Measurements from ENCODE around the gene TENM4.

Gene TENM4

GRCh38 chr11:79060081-79060953 lies 380.5 kb downstream of the TENM4 start:
- Histone ChIP-seq H3K27ac (ENCODE audit: low read length) (no peak overlapping the region), H3K4me1 (ENCODE audit: control insufficient read depth in 1 of 2, insufficient read depth in 2 of 2, low read length in 2 of 2) (no peaks in the 10 kb centered on the region), H3K4me3 (ENCODE audit: low read depth in 1 of 2, low read length in 2 of 2) (no peak overlapping the region), H3K9me3 (ENCODE audit: control insufficient read depth in 1 of 2, low read length in 2 of 2) (no peaks in the 10 kb centered on the region), H3K27me3 (ENCODE audit: low read depth, low read length) (no peaks in the 10 kb centered on the region), H3K36me3 (ENCODE audit: control insufficient read depth in 1 of 2, insufficient read depth in 2 of 2, low read length in 2 of 2) (no peaks in the 10 kb centered on the region)

GRCh38 chr11:79059141-79059540 lies 381.7 kb downstream of the TENM4 start:
- no peak overlapping the region for H3K27ac ChIP-seq (ENCODE audit: low read length)
- H3K27me3 ChIP-seq (ENCODE audit: low read depth, low read length) = no peaks in the 10 kb centered on the region
- no peak overlapping the region for H3K4me3 ChIP-seq (ENCODE audit: low read depth in 1 of 2, low read length in 2 of 2)
- H3K36me3 ChIP-seq (ENCODE audit: control insufficient read depth in 1 of 2, insufficient read depth in 2 of 2, low read length in 2 of 2) = no peaks in the 10 kb centered on the region
- no peaks in the 10 kb centered on the region for H3K9me3 ChIP-seq (ENCODE audit: control insufficient read depth in 1 of 2, low read length in 2 of 2)
- H3K4me1 ChIP-seq (ENCODE audit: control insufficient read depth in 1 of 2, insufficient read depth in 2 of 2, low read length in 2 of 2) = no peaks in the 10 kb centered on the region

GRCh38 chr11:79055856-79056631 lies 384.8 kb downstream of the TENM4 start:
- Histone ChIP-seq H3K4me1 (ENCODE audit: control insufficient read depth in 1 of 2, insufficient read depth in 2 of 2, low read length in 2 of 2) (no peaks in the 10 kb centered on the region), H3K9me3 (ENCODE audit: control insufficient read depth in 1 of 2, low read length in 2 of 2) (no peaks in the 10 kb centered on the region), H3K36me3 (ENCODE audit: control insufficient read depth in 1 of 2, insufficient read depth in 2 of 2, low read length in 2 of 2) (no peaks in the 10 kb centered on the region), H3K4me3 (ENCODE audit: low read depth in 1 of 2, low read length in 2 of 2) (no peak overlapping the region), H3K27me3 (ENCODE audit: low read depth, low read length) (no peaks in the 10 kb centered on the region), H3K27ac (ENCODE audit: low read length) (no peak overlapping the region)

- Histone ChIP-seq H3K27ac (ENCODE audit: low read length) (no peak overlapping the region), H3K36me3 (ENCODE audit: control insufficient read depth in 1 of 2, insufficient read depth in 2 of 2, low read length in 2 of 2) (no peaks in the 10 kb centered on the region), H3K4me3 (ENCODE audit: low read depth in 1 of 2, low read length in 2 of 2) (no peak overlapping the region), H3K4me1 (ENCODE audit: control insufficient read depth in 1 of 2, insufficient read depth in 2 of 2, low read length in 2 of 2) (no peaks in the 10 kb centered on the region), H3K27me3 (ENCODE audit: low read depth, low read length) (no peaks in the 10 kb centered on the region), H3K9me3 (ENCODE audit: control insufficient read depth in 1 of 2, low read length in 2 of 2) (no peaks in the 10 kb centered on the region)
These were observed 386.2 kb downstream of the TENM4 start for GRCh38 chr11:79054636-79055035.

DNA sequence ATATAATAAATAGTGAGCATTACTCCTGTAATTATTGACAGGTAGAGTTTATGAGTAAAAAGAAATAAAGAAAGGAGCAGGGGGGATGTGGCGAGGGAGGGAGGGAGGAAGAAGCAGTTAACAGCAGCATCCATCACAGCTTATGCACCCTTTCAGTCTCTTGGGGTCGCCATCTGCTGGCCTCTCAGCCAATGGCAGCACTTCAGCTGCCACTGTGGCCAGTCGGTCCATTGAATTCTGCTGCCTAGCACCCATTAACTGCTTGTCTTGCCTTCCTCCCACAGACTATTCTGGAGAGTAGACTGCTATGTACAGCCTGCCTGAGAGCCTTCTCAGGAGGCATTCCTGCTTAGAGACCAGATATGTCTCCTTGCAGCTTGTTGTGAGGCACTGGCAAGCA lies 388.3 kb downstream of the TENM4 start:
- Histone ChIP-seq H3K36me3 (ENCODE audit: control insufficient read depth in 1 of 2, insufficient read depth in 2 of 2, low read length in 2 of 2) (no peaks in the 10 kb centered on the region), H3K9me3 (ENCODE audit: control insufficient read depth in 1 of 2, low read length in 2 of 2) (no peaks in the 10 kb centered on the region), H3K27me3 (ENCODE audit: low read depth, low read length) (no peaks in the 10 kb centered on the region), H3K4me3 (ENCODE audit: low read depth in 1 of 2, low read length in 2 of 2) (no peak overlapping the region), H3K4me1 (ENCODE audit: control insufficient read depth in 1 of 2, insufficient read depth in 2 of 2, low read length in 2 of 2) (no peaks in the 10 kb centered on the region), H3K27ac (ENCODE audit: low read length) (no peak overlapping the region)

DNA sequence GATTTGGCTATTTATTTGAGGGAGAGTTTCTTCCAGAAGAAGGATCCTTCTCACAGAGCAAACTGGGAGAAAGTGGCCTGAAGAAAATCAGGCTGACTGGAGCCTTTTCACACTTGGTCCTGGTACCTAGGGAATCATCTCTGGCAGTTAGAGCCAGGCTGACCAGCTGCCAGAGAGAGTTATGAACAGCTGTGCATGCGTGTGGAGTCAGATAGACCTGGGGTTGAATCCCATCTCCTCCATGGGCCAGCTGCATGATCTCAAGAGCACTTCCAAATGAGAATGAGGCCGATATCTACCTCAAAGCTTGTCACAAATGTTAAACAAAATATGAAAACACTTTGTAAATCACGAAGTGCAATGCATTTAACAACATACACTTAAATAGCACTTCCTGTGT lies 390.0 kb downstream of the TENM4 start:
- Histone ChIP-seq H3K4me3 (ENCODE audit: low read depth in 1 of 2, low read length in 2 of 2) (no peak overlapping the region), H3K4me1 (ENCODE audit: control insufficient read depth in 1 of 2, insufficient read depth in 2 of 2, low read length in 2 of 2) (no peaks in the 10 kb centered on the region), H3K27me3 (ENCODE audit: low read depth, low read length) (no peaks in the 10 kb centered on the region), H3K36me3 (ENCODE audit: control insufficient read depth in 1 of 2, insufficient read depth in 2 of 2, low read length in 2 of 2) (no peaks in the 10 kb centered on the region), H3K27ac (ENCODE audit: low read length) (no peak overlapping the region), H3K9me3 (ENCODE audit: control insufficient read depth in 1 of 2, low read length in 2 of 2) (no peaks in the 10 kb centered on the region)

GRCh38 chr11:79049741-79050179 lies 391.1 kb downstream of the TENM4 start:
- H3K4me3 ChIP-seq (ENCODE audit: low read depth in 1 of 2, low read length in 2 of 2) = no peak overlapping the region
- H3K27ac ChIP-seq (ENCODE audit: low read length) = no peak overlapping the region
- no peaks in the 10 kb centered on the region for H3K27me3 ChIP-seq (ENCODE audit: low read depth, low read length)
- no peaks in the 10 kb centered on the region for H3K36me3 ChIP-seq (ENCODE audit: control insufficient read depth in 1 of 2, insufficient read depth in 2 of 2, low read length in 2 of 2)
- H3K9me3 ChIP-seq (ENCODE audit: control insufficient read depth in 1 of 2, low read length in 2 of 2) = no peaks in the 10 kb centered on the region
- no peaks in the 10 kb centered on the region for H3K4me1 ChIP-seq (ENCODE audit: control insufficient read depth in 1 of 2, insufficient read depth in 2 of 2, low read length in 2 of 2)

DNA sequence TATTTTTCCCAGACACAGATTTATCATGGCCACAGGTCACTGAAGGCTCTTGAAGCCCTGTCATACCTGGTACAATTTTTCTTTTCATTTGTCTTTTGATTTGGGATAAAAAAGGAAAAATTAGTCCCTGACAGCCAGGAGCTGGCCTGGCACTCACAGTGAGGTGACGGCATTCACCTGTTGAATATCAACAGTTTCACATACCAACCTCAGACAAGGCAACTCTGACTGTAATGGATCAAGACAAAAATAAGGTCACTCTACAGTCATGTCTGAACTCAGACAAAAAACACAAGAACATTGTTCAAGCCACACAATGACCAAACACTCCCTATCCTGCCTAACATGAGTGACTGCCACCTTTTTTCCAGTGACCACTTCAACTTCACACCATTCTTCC lies 392.9 kb downstream of the TENM4 start:
- Histone ChIP-seq H3K36me3 (ENCODE audit: control insufficient read depth in 1 of 2, insufficient read depth in 2 of 2, low read length in 2 of 2) (no peaks in the 10 kb centered on the region), H3K4me1 (ENCODE audit: control insufficient read depth in 1 of 2, insufficient read depth in 2 of 2, low read length in 2 of 2) (no peaks in the 10 kb centered on the region), H3K27ac (ENCODE audit: low read length) (no peak overlapping the region), H3K9me3 (ENCODE audit: control insufficient read depth in 1 of 2, low read length in 2 of 2) (no peaks in the 10 kb centered on the region), H3K27me3 (ENCODE audit: low read depth, low read length) (no peaks in the 10 kb centered on the region), H3K4me3 (ENCODE audit: low read depth in 1 of 2, low read length in 2 of 2) (no peak overlapping the region)

DNA sequence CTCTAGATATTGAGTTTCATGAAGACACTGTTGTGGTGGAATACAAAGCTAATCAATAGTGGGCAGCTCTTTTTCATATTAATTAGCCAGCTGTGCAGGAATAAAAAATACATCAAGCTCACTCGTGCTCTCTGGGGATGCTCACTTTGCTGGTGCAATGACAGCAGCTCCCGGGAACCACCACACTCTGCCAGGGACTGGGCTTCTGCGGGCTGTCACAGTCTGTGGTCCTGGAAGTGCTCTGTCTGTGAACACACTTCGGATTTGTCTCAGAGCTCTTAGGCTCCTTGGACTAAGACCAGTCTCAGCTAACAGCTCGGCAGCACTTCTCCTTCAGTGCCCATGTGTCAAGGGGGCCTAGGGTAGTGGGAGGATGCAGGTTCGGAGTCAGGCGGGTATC lies 393.5 kb downstream of the TENM4 start:
- no peak overlapping the region for H3K4me3 ChIP-seq (ENCODE audit: low read depth in 1 of 2, low read length in 2 of 2)
- H3K27me3 ChIP-seq (ENCODE audit: low read depth, low read length) = no peaks in the 10 kb centered on the region
- no peak overlapping the region for H3K27ac ChIP-seq (ENCODE audit: low read length)
- H3K36me3 ChIP-seq (ENCODE audit: control insufficient read depth in 1 of 2, insufficient read depth in 2 of 2, low read length in 2 of 2) = no peaks in the 10 kb centered on the region
- no peaks in the 10 kb centered on the region for H3K4me1 ChIP-seq (ENCODE audit: control insufficient read depth in 1 of 2, insufficient read depth in 2 of 2, low read length in 2 of 2)
- no peaks in the 10 kb centered on the region for H3K9me3 ChIP-seq (ENCODE audit: control insufficient read depth in 1 of 2, low read length in 2 of 2)

- Histone ChIP-seq H3K27ac (ENCODE audit: low read length) (no peak overlapping the region), H3K4me3 (ENCODE audit: low read depth in 1 of 2, low read length in 2 of 2) (no peak overlapping the region), H3K27me3 (ENCODE audit: low read depth, low read length) (no peaks in the 10 kb centered on the region), H3K4me1 (ENCODE audit: control insufficient read depth in 1 of 2, insufficient read depth in 2 of 2, low read length in 2 of 2) (no peaks in the 10 kb centered on the region), H3K36me3 (ENCODE audit: control insufficient read depth in 1 of 2, insufficient read depth in 2 of 2, low read length in 2 of 2) (no peaks in the 10 kb centered on the region), H3K9me3 (ENCODE audit: control insufficient read depth in 1 of 2, low read length in 2 of 2) (no peaks in the 10 kb centered on the region)
These were observed 394.5 kb downstream of the TENM4 start for GRCh38 chr11:79046366-79046765.

- H3K27me3 ChIP-seq (ENCODE audit: low read depth, low read length) = no peaks in the 10 kb centered on the region
- no peaks in the 10 kb centered on the region for H3K36me3 ChIP-seq (ENCODE audit: control insufficient read depth in 1 of 2, insufficient read depth in 2 of 2, low read length in 2 of 2)
- no peaks in the 10 kb centered on the region for H3K4me1 ChIP-seq (ENCODE audit: control insufficient read depth in 1 of 2, insufficient read depth in 2 of 2, low read length in 2 of 2)
- H3K4me3 ChIP-seq (ENCODE audit: low read depth in 1 of 2, low read length in 2 of 2) = no peak overlapping the region
- no peak overlapping the region for H3K27ac ChIP-seq (ENCODE audit: low read length)
- H3K9me3 ChIP-seq (ENCODE audit: control insufficient read depth in 1 of 2, low read length in 2 of 2) = no peaks in the 10 kb centered on the region
These were observed 395.0 kb downstream of the TENM4 start for GRCh38 chr11:79045800-79046304.

All from muscle layer of duodenum (tissue), 2 donors.